GM23338 (cell line): Measurements from ENCODE around the gene SORCS2. TPM values are rescaled to one million over a fixed set of nuclear protein-coding genes. Genes with fewer than 3 reads are reported as not detected.

Experiments used
- ATAC-seq: fragments of 200-7000 bp; cut with Tn5 transposase; 3 replicates; pipeline ENCODE4 v1.9.1; 2020
- DNase-seq: peaks from one replicate; pipeline ENCODE4 v3.0.0-alpha.2; 2015; ENCODE audit warnings: low spot score
- H2AFZ ChIP-seq: fragments of 200-600 bp; sonication (generic); 2 replicates; pipeline ENCODE4 v1.8.0; 2016; ENCODE audit warnings: antibody characterized with exemption, mild to moderate bottlenecking, moderate library complexity
- H3F3A ChIP-seq: fragments of 200-600 bp; sonication (generic); replicated peaks from 2 replicates; pipeline ENCODE4 v1.8.0; 2017; ENCODE audit warnings: antibody characterized with exemption, mixed run types, low read depth
- H3K27ac ChIP-seq: fragments of 200-600 bp; sonication (generic); 2 replicates; pipeline ENCODE4 v1.6.1; 2016; ENCODE audit warnings: low read depth
- H3K27me3 ChIP-seq: fragments of 200-600 bp; sonication (generic); 2 replicates; pipeline ENCODE4 v1.8.0; 2016; ENCODE audit warnings: mild to moderate bottlenecking, mixed run types, moderate library complexity; ENCODE audit not compliant: insufficient read depth
- H3K36me3 ChIP-seq: fragments of 200-600 bp; sonication (generic); 2 replicates; pipeline ENCODE4 v1.8.0; 2016; ENCODE audit warnings: mild to moderate bottlenecking; ENCODE audit not compliant: insufficient read depth
- H3K4me1 ChIP-seq: fragments of 200-600 bp; sonication (generic); 2 replicates; pipeline ENCODE4 v1.8.0; 2016; ENCODE audit warnings: mild to moderate bottlenecking, moderate library complexity; ENCODE audit not compliant: insufficient read depth
- H3K4me2 ChIP-seq: fragments of 200-600 bp; sonication (generic); 2 replicates; pipeline ENCODE4 v1.7.1; 2017; ENCODE audit warnings: mixed run types
- H3K4me3 ChIP-seq: fragments of 200-600 bp; sonication (generic); 2 replicates; pipeline ENCODE4 v1.6.1; 2016; ENCODE audit warnings: mixed run types
- H3K79me2 ChIP-seq: fragments of 200-600 bp; sonication (generic); replicated peaks from 2 replicates; pipeline ENCODE4 v1.8.0; 2017; ENCODE audit warnings: mild to moderate bottlenecking; ENCODE audit not compliant: insufficient read depth
- H3K9me2 ChIP-seq: fragments of 200-600 bp; sonication (generic); 2 replicates; pipeline ENCODE4 v1.8.0; 2017; ENCODE audit not compliant: insufficient read depth
- H4K20me1 ChIP-seq: fragments of 200-600 bp; sonication (generic); replicated peaks from 2 replicates; pipeline ENCODE4 v1.8.0; 2017; ENCODE audit warnings: mild to moderate bottlenecking; ENCODE audit not compliant: insufficient read depth
- H3K27ac Mint-ChIP-seq: 2 replicates; pipeline ENCODE4 v1.8.0; 2020; ENCODE audit warnings: inconsistent platforms, mild to moderate bottlenecking, moderate library complexity, mixed read lengths
- H3K27me3 Mint-ChIP-seq: 3 replicates; pipeline ENCODE4 v1.8.0; 2022; ENCODE audit warnings: low read depth, mild to moderate bottlenecking, moderate library complexity, mixed read lengths, inconsistent platforms; ENCODE audit not compliant: insufficient read depth, poor library complexity
- H3K36me3 Mint-ChIP-seq: 3 replicates; pipeline ENCODE4 v1.8.0; 2021; ENCODE audit warnings: low read depth, mild to moderate bottlenecking, inconsistent platforms, moderate library complexity, mixed read lengths
- H3K4me1 Mint-ChIP-seq: 3 replicates; pipeline ENCODE4 v1.8.0; 2020; ENCODE audit warnings: mild to moderate bottlenecking, inconsistent platforms, mixed read lengths
- H3K4me3 Mint-ChIP-seq: 3 replicates; pipeline ENCODE4 v1.8.0; 2021; ENCODE audit warnings: moderate library complexity, mild to moderate bottlenecking, inconsistent platforms, mixed read lengths
- H3K9me3 Mint-ChIP-seq: 3 replicates; pipeline ENCODE4 v1.8.0; 2020; ENCODE audit warnings: moderate library complexity, mild to moderate bottlenecking, inconsistent platforms, mixed read lengths
- CREB1 ChIP-seq: fragments of 250-450 bp; sonication (Bioruptor Pico); IDR thresholded peaks from 2 replicates; pipeline ENCODE4 v1.5.0; 2020; ENCODE audit warnings: low read depth, mild to moderate bottlenecking, moderate library complexity
- ETS1 ChIP-seq: IDR thresholded peaks from 2 replicates; pipeline ENCODE4 v1.6.1; 2016; ENCODE audit warnings: antibody characterized with exemption
- EZH2 ChIP-seq: fragments of 200-600 bp; sonication (generic); IDR thresholded peaks from one replicate; pipeline ENCODE4 v1.8.0; 2017; ENCODE audit warnings: antibody characterized with exemption, mild to moderate bottlenecking, low read depth; ENCODE audit not compliant: unreplicated experiment
- EZH2phosphoT487 ChIP-seq: fragments of 200-600 bp; sonication (generic); IDR thresholded peaks from one replicate; pipeline ENCODE4 v1.8.1; 2018; ENCODE audit warnings: antibody characterized with exemption; ENCODE audit not compliant: unreplicated experiment
- NANOG ChIP-seq: IDR thresholded peaks from 2 replicates; pipeline ENCODE4 v1.6.1; 2016; ENCODE audit warnings: antibody characterized with exemption, borderline replicate concordance
- STAT1 ChIP-seq: IDR thresholded peaks from one replicate; pipeline ENCODE4 v1.6.1; 2016; ENCODE audit warnings: antibody characterized with exemption; ENCODE audit not compliant: unreplicated experiment
- ZNF114 ChIP-seq: fragments of 250-450 bp; sonication (Bioruptor Pico); IDR thresholded peaks from 2 replicates; pipeline ENCODE4 v1.5.0; 2020; ENCODE audit warnings: mild to moderate bottlenecking, moderate library complexity
- ZNF331 ChIP-seq: fragments of 250-450 bp; sonication (Bioruptor Pico); IDR thresholded peaks from 2 replicates; pipeline ENCODE4 v1.5.0; 2020; ENCODE audit warnings: low read depth, mild to moderate bottlenecking, moderate library complexity
- ZNF462 ChIP-seq: fragments of 250-450 bp; sonication (Bioruptor Pico); IDR thresholded peaks from 2 replicates; pipeline ENCODE4 v1.5.0; 2020; ENCODE audit warnings: mild to moderate bottlenecking, moderate library complexity
- polyA plus RNA-seq: library from polyadenylated mRNA; unstranded; fragments of >200 nt; fragmentation: Nextera tagmentation; extraction: Ambion mirVana; gene quantifications from 2 replicates; pipeline ENCODE4 v1.2.1, GENCODE V29; 2016
- total RNA-seq: library from RNA; depleted of rRNA; stranded (reverse); fragments of >200 nt; shearing (Covaris generic); gene quantifications from 2 replicates; pipeline ENCODE4 v1.2.3, GENCODE V29; 2014
- TF ChIP-seq, protein P1 (sequence below): IDR thresholded peaks from one replicate; pipeline ENCODE4 v1.6.1; 2018; ENCODE audit warnings: antibody characterized with exemption; ENCODE audit not compliant: unreplicated experiment

The SORCS2 gene
- total and polyA plus RNA-seq, 2 experiments from 2014 or later: 0.47 to 2.4 TPM

GRCh38 chr4:7505116-7505900, 313.0 kb downstream of the SORCS2 start:
- H3K4me1 Mint-ChIP-seq: no peaks in the 10 kb centered on the region; the same call in 2 of the 3 replicates
- H3K4me2 ChIP-seq: no peak overlapping the region
- peaks cover 10% of the 10 kb centered on the region for H3K27me3 Mint-ChIP-seq
- H3K27me3 ChIP-seq: no peaks in the 10 kb centered on the region
- no peak overlapping the region for H3K4me3 ChIP-seq
- H3K27ac ChIP-seq: no peak overlapping the region
- H2AFZ ChIP-seq: no peak overlapping the region
- H3K36me3 ChIP-seq: no peaks in the 10 kb centered on the region
- TF ChIP-seq STAT1 (no peak), EZH2phosphoT487 (no peak), EZH2 (no peak), NANOG (no peak)
- H4K20me1 ChIP-seq: no peaks in the 10 kb centered on the region
- no peak overlapping the region for H3K4me3 Mint-ChIP-seq
- DNase-seq: no peak
- H3F3A ChIP-seq: no peaks in the 10 kb centered on the region
- H3K9me2 ChIP-seq: no peaks in the 10 kb centered on the region
- ATAC-seq: no peak
- H3K79me2 ChIP-seq: no peaks in the 10 kb centered on the region
- no peaks in the 10 kb centered on the region for H3K4me1 ChIP-seq
- H3K9me3 Mint-ChIP-seq: no peaks in the 10 kb centered on the region
- no peaks in the 10 kb centered on the region for H3K36me3 Mint-ChIP-seq
- H3K27ac Mint-ChIP-seq: no peak overlapping the region

DNA sequence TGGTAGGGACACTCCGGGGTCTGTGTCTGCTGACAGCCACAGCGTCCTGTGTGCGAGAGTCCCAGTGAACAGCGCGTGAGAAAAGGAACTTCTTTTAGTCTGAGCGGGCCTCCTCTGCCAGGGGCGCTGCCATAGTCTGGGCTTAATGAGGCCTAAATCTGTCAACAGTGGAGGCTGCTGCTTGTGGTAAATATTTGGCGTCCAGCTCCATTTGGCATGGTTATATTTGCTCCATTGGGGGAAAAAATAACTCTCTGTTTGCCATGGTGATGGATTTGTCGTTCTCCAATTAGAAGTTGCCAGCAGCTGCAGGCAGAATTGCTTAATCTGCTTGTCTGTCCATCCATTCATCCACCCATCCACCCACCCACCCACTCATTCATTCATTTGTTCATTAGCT, 313.8 kb downstream of the SORCS2 start:
- no peak overlapping the region for H3K27ac ChIP-seq
- H3K4me3 ChIP-seq: no peak overlapping the region
- H3K36me3 ChIP-seq: no peaks in the 10 kb centered on the region
- TF ChIP-seq STAT1: no peak
- no peak for TF ChIP-seq EZH2phosphoT487
- no peak for TF ChIP-seq NANOG
- TF ChIP-seq ZNF331 (CRISPR knock-in tag): no peak
- no peak for TF ChIP-seq ZNF114 (CRISPR knock-in tag)
- TF ChIP-seq EZH2: no peak
- no peak for TF ChIP-seq CREB1 (CRISPR knock-in tag)
- no peak for TF ChIP-seq ZNF462 (CRISPR knock-in tag)
- no peak for TF ChIP-seq ETS1
- TF ChIP-seq, protein P1, sequence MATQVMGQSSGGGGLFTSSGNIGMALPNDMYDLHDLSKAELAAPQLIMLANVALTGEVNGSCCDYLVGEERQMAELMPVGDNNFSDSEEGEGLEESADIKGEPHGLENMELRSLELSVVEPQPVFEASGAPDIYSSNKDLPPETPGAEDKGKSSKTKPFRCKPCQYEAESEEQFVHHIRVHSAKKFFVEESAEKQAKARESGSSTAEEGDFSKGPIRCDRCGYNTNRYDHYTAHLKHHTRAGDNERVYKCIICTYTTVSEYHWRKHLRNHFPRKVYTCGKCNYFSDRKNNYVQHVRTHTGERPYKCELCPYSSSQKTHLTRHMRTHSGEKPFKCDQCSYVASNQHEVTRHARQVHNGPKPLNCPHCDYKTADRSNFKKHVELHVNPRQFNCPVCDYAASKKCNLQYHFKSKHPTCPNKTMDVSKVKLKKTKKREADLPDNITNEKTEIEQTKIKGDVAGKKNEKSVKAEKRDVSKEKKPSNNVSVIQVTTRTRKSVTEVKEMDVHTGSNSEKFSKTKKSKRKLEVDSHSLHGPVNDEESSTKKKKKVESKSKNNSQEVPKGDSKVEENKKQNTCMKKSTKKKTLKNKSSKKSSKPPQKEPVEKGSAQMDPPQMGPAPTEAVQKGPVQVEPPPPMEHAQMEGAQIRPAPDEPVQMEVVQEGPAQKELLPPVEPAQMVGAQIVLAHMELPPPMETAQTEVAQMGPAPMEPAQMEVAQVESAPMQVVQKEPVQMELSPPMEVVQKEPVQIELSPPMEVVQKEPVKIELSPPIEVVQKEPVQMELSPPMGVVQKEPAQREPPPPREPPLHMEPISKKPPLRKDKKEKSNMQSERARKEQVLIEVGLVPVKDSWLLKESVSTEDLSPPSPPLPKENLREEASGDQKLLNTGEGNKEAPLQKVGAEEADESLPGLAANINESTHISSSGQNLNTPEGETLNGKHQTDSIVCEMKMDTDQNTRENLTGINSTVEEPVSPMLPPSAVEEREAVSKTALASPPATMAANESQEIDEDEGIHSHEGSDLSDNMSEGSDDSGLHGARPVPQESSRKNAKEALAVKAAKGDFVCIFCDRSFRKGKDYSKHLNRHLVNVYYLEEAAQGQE: no peak

More for the DNA sequence above, 313.8 kb downstream of the SORCS2 start:
- Mint-ChIP-seq H3K4me3 (no peak overlapping the region), H3K27me3 (peaks cover 10% of the 10 kb centered on the region), H3K36me3 (no peaks in the 10 kb centered on the region), H3K27ac (no peak overlapping the region), H3K4me1 (peaks cover 5% of the 10 kb centered on the region), H3K9me3 (no peaks in the 10 kb centered on the region)
- H3K4me2 ChIP-seq: no peak overlapping the region
- no peaks in the 10 kb centered on the region for H3K79me2 ChIP-seq
- no peaks in the 10 kb centered on the region for H3F3A ChIP-seq
- H2AFZ ChIP-seq: no peak overlapping the region
- H3K9me2 ChIP-seq: no peaks in the 10 kb centered on the region
- no peak for DNase-seq
- H3K27me3 ChIP-seq: no peaks in the 10 kb centered on the region
- no peaks in the 10 kb centered on the region for H3K4me1 ChIP-seq
- H4K20me1 ChIP-seq: no peaks in the 10 kb centered on the region
- ATAC-seq: no peak
